HCT116 (cell line): ENCODE data around the gene NLRP1. TPM values are rescaled to one million over a fixed set of nuclear protein-coding genes. Genes with fewer than 3 reads are reported as not detected.

Experiments used
- ATAC-seq: fragments of 200-7000 bp; cut with Tn5 transposase; 2 replicates; pipeline ENCODE4 v1.9.1; 2020; ENCODE audit warnings: mild to moderate bottlenecking, moderate library complexity
- BruUV-seq: library from RNA; stranded (reverse); fragments of 400-500 nt; replicated peaks from 2 replicates; lab custom pipeline; 2021; lab: Mats Ljungman, UMichigan
- CTCF ChIA-PET: fragments of 300-600 bp; sonication (Branson Sonifier 250); formaldehyde crosslinking; loops from one replicate; lab custom pipeline; 2021; ENCODE audit warnings: antibody characterized with exemption; lab: Charles Lee
- POLR2A ChIA-PET: fragments of 300-600, 350-600 bp; sonication (Branson Sonifier 250); formaldehyde crosslinking; loops from one replicate; lab custom pipeline; 2021; ENCODE audit warnings: antibody characterized with exemption; lab: Charles Lee
- RAD21 ChIA-PET, 2 experiments: fragments of 300-600 bp; sonication (Branson Sonifier 250); formaldehyde crosslinking; loops; one replicate each; lab custom pipeline; 2023; ENCODE audit warnings: low total read pairs in 2 of 2; ENCODE audit not compliant: uncharacterized antibody in 2 of 2, unreplicated experiment in 2 of 2, low non-redundant PET in 1 of 2; lab: Charles Lee
- DNase-seq: peaks from one replicate; pipeline ENCODE4 v3.0.0-alpha.2; 2010; ENCODE audit warnings: low read depth, low spot score
- H2AFZ ChIP-seq: fragments of 200-600 bp; shearing (Covaris generic), sonication (generic); 2 replicates; pipeline ENCODE4 v1.6.1; 2017; ENCODE audit warnings: low read depth, mixed run types, mixed read lengths, antibody characterized with exemption, low read length; ENCODE audit not compliant: poor library complexity, severe bottlenecking
- H3K27ac ChIP-seq: 2 replicates; pipeline ENCODE4 v1.5.1; 2012; ENCODE audit warnings: low read depth, low read length
- H3K27me3 ChIP-seq: fragments of 200-600 bp; sonication (generic); 2 replicates; pipeline ENCODE4 v1.6.1; 2016; ENCODE audit warnings: mixed run types, low read length, mixed read lengths; ENCODE audit not compliant: insufficient read depth
- H3K36me3 ChIP-seq, 2 experiments: fragments of 200-500 bp in 1 of 2; fragments of 200-600 bp in 1 of 2; sonication (Bioruptor generic) in 1 of 2; sonication (generic) in 1 of 2; 2 replicates each; pipeline versions ENCODE4 v1.5.1 to v1.6.1; 2014 to 2016; ENCODE audit warnings: low read length in 2 of 2, inconsistent platforms in 1 of 2, mixed read lengths in 1 of 2, mixed run types in 1 of 2; ENCODE audit not compliant: insufficient read depth in 2 of 2, control insufficient read depth in 1 of 2
- H3K4me1 ChIP-seq, 2 experiments: fragments of 200-600 bp in 1 of 2; sonication (generic) in 1 of 2; 2 replicates each; pipeline versions ENCODE4 v1.5.1 to v1.6.1; 2012 to 2017; ENCODE audit warnings: low read length in 2 of 2, inconsistent platforms in 1 of 2, mild to moderate bottlenecking in 1 of 2, mixed read lengths in 1 of 2, mixed run types in 1 of 2, moderate library complexity in 1 of 2; ENCODE audit not compliant: insufficient read depth in 2 of 2, control insufficient read depth in 1 of 2
- H3K4me2 ChIP-seq: fragments of 200-600 bp; sonication (generic); 2 replicates; pipeline ENCODE4 v1.6.1; 2017; ENCODE audit warnings: mixed run types, low read length, mixed read lengths
- H3K4me3 ChIP-seq, 2 experiments: fragments of 200-600 bp in 1 of 2; sonication (generic) in 1 of 2; replicated peaks in 1 of 2; 2 replicates each; pipeline ENCODE4 v1.5.1; 2011 to 2016; ENCODE audit warnings: low read length in 2 of 2, control low read depth in 1 of 2, low read depth in 1 of 2, mild to moderate bottlenecking in 1 of 2, mixed read lengths in 1 of 2, mixed run types in 1 of 2
- H3K79me2 ChIP-seq: fragments of 200-600 bp; sonication (generic); 2 replicates; pipeline ENCODE4 v1.6.1; 2017; ENCODE audit warnings: mild to moderate bottlenecking, mixed run types, low read length, moderate library complexity, mixed read lengths; ENCODE audit not compliant: insufficient read depth
- H3K9ac ChIP-seq: fragments of 200-600 bp; sonication (generic); 2 replicates; pipeline ENCODE4 v1.6.1; 2016; ENCODE audit warnings: low read length, mixed read lengths
- H3K9me2 ChIP-seq: fragments of 200-600 bp; sonication (generic), shearing (Covaris generic); 2 replicates; pipeline ENCODE4 v1.6.1; 2017; ENCODE audit warnings: mixed run types, mild to moderate bottlenecking, moderate library complexity; ENCODE audit not compliant: insufficient read depth
- H3K9me3 ChIP-seq, 2 experiments: fragments of 200-500 bp in 1 of 2; fragments of 200-600 bp in 1 of 2; sonication (Bioruptor generic) in 1 of 2; sonication (generic) in 1 of 2; 2 replicates each; pipeline ENCODE4 v1.6.1; 2014 to 2017; ENCODE audit warnings: low read length in 2 of 2, mixed read lengths in 2 of 2, inconsistent platforms in 1 of 2, low read depth in 1 of 2, mild to moderate bottlenecking in 1 of 2, mixed run types in 1 of 2, moderate library complexity in 1 of 2; ENCODE audit not compliant: control insufficient read depth in 1 of 2, insufficient read depth in 1 of 2
- H4K20me1 ChIP-seq: fragments of 200-600 bp; sonication (generic), shearing (Covaris generic); 2 replicates; pipeline ENCODE4 v1.6.1; 2017; ENCODE audit warnings: mixed run types, mild to moderate bottlenecking, moderate library complexity; ENCODE audit not compliant: insufficient read depth
- CBX3 ChIP-seq: IDR thresholded peaks from 2 replicates; pipeline ENCODE4 v1.6.1; 2012; ENCODE audit warnings: low read depth
- EGR1 ChIP-seq: IDR thresholded peaks from 2 replicates; pipeline ENCODE4 v1.6.1; 2012; ENCODE audit warnings: low read depth
- FOSL1 ChIP-seq: IDR thresholded peaks from 2 replicates; pipeline ENCODE4 v1.6.1; 2012; ENCODE audit warnings: low read depth
- JUND ChIP-seq: IDR thresholded peaks from 2 replicates; pipeline ENCODE4 v1.6.1; 2012
- SP1 ChIP-seq: IDR thresholded peaks from 2 replicates; pipeline ENCODE4 v1.6.1; 2012; ENCODE audit warnings: low read depth
- SRF ChIP-seq: IDR thresholded peaks from 2 replicates; pipeline ENCODE4 v1.6.1; 2012; ENCODE audit warnings: low read depth
- TCF7L2 ChIP-seq: IDR thresholded peaks from 2 replicates; pipeline ENCODE4 v1.7.0; 2011; ENCODE audit warnings: borderline replicate concordance, inconsistent platforms; ENCODE audit not compliant: insufficient read depth, insufficient read length; ENCODE audit errors: extremely low read depth
- ZNF274 ChIP-seq: fragments of 200-500 bp; sonication (Bioruptor generic); IDR thresholded peaks from 2 replicates; pipeline ENCODE4 v1.6.1; 2014; ENCODE audit warnings: mild to moderate bottlenecking, low read depth, low read length, inconsistent platforms
- intact Hi-C: fragments of 100-400 bp; cut with micrococcal nuclease; formaldehyde crosslinking; loops from 2 replicates; pipeline ENCODE4 v1.10.0; 2022
- total RNA-seq: library from RNA; stranded (reverse); gene quantifications from one replicate; pipeline ENCODE4 v1.2.1, GENCODE V29; 2021; ENCODE audit not compliant: unreplicated experiment
- TF ChIP-seq, protein P1 (sequence below): IDR thresholded peaks from 2 replicates; pipeline ENCODE4 v1.6.1; 2012
- TF ChIP-seq, protein P2 (sequence below), 3 experiments: fragments of 200-600 bp in 1 of 3; sonication (generic) in 1 of 3; IDR thresholded peaks in 2 of 3; conservative IDR thresholded peaks in 1 of 3; 2 replicates each; pipeline ENCODE4 v1.5.1; 2012 to 2017; ENCODE audit warnings: low read depth in 2 of 3, low read length in 2 of 3, antibody characterized with exemption in 1 of 3, borderline replicate concordance in 1 of 3, control low read depth in 1 of 3, mild to moderate bottlenecking in 1 of 3, mixed read lengths in 1 of 3, mixed run types in 1 of 3, moderate library complexity in 1 of 3; ENCODE audit not compliant: insufficient read depth in 1 of 3

Gene NLRP1
- total RNA-seq, 1 experiment from 2014 or later = 7.2 TPM

DNA sequence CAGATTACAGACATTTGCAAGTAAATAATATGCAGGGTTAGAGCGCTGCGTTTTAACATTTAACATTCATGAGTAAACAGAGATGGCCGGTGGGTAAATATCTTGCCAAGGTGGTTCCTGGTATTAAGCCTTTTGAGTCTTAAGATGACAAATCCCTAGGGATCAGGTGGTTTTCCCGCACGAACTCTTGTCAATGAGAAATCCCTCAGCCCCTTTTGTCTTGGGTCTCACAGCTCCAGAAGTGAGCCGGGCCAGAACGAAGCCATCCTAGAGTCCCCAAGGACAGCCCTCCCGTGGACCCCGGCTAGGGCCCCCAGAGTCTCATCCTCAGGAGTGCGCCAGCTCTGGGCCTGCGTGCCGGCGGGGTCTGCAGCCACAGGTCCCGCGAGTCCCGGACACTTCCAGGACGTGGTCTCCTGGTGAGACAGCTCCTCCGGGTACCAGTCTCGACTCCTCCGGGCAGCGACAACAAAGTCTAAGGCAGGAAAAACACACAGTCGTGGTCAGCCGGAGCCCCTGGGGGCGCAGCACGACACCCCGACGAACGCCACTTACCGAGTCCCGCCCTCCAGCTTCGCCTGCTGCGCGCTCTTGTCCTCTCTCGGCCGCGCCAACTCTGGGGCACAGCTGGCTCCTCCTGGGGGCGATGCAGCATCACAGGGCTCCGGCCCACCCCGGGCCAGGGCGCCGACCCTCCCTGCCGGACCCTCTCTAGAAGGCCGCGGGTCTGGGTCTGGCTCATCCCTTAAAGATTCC lies 84.7 kb downstream of the NLRP1 start:
- TF ChIP-seq FOSL1 (no peak), TCF7L2 (no peak), SRF (no peak), SP1 (no peak), ZNF274 (no peak), CBX3 (no peak), EGR1 (no peak), JUND (no peak)
- TF ChIP-seq, protein P1, sequence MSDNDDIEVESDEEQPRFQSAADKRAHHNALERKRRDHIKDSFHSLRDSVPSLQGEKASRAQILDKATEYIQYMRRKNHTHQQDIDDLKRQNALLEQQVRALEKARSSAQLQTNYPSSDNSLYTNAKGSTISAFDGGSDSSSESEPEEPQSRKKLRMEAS = no peak
- TF ChIP-seq, protein P2, sequence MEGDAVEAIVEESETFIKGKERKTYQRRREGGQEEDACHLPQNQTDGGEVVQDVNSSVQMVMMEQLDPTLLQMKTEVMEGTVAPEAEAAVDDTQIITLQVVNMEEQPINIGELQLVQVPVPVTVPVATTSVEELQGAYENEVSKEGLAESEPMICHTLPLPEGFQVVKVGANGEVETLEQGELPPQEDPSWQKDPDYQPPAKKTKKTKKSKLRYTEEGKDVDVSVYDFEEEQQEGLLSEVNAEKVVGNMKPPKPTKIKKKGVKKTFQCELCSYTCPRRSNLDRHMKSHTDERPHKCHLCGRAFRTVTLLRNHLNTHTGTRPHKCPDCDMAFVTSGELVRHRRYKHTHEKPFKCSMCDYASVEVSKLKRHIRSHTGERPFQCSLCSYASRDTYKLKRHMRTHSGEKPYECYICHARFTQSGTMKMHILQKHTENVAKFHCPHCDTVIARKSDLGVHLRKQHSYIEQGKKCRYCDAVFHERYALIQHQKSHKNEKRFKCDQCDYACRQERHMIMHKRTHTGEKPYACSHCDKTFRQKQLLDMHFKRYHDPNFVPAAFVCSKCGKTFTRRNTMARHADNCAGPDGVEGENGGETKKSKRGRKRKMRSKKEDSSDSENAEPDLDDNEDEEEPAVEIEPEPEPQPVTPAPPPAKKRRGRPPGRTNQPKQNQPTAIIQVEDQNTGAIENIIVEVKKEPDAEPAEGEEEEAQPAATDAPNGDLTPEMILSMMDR (IDR thresholded peaks at IDR 0.05 in 2 of 3, conservative IDR thresholded peaks at IDR 0.05 in 1 of 3; ENCODE audit: borderline replicate concordance in 1 of 3, insufficient read depth in 1 of 3, low read depth in 2 of 3, low read length in 2 of 3) = no peak
- CTCF ChIA-PET = no interaction called here
- DNase-seq (no peak), ATAC-seq (no peak)
- Histone ChIP-seq H3K27me3 (no peaks in the 10 kb centered on the region), H3K9me2 (no peaks in the 10 kb centered on the region), H3K4me3 (no peak overlapping the region), H3K4me2 (no peak overlapping the region), H3K79me2 (no peaks in the 10 kb centered on the region), H3K27ac (no peak overlapping the region), H2AFZ (no peak overlapping the region), H3K9me3 (peaks cover 0 to 2% of the 10 kb centered on the region in 2 experiments; a peak in 1 of 4 replicates), H3K9ac (no peak overlapping the region), H3K4me1 (no peaks in the 10 kb centered on the region), H3K36me3 (no peaks in the 10 kb centered on the region), H4K20me1 (no peaks in the 10 kb centered on the region)
- BruUV-seq = no TSS peak
- intact Hi-C loops = no loop called here
- POLR2A ChIA-PET = interaction anchor here (1.1 kb wide), 1 partner anchor 13 kb away, joined by 3 read pairs; the partner anchor contains the start of genes DERL2 and MIS12
- RAD21 ChIA-PET = no interaction called here
